ENCODE results near the gene DPRX.
"Not testable (repeated sequence)": the region's sequence is repeated elsewhere in the genome, so short reads cannot be mapped to it uniquely, and the experiment has no call there.

The DPRX gene

GRCh38 chr19:53647350-53647749 is 15.6 kb downstream of the DPRX start:
- no peak for DNase-seq

- DNase-seq: no peak
Observed at GRCh38 chr19:53647792-53648191, 16.0 kb downstream of the DPRX start.

GRCh38 chr19:53649746-53650593 is 18.2 kb downstream of the DPRX start:
- DNase-seq: no peak

- DNase-seq: no peak
Observed at GRCh38 chr19:53652476-53652875, 20.7 kb downstream of the DPRX start.

GRCh38 chr19:53655042-53655665 is 23.4 kb downstream of the DPRX start:
- no peak for DNase-seq

GRCh38 chr19:53657330-53657729 is 25.5 kb downstream of the DPRX start:
- no peak for DNase-seq

- DNase-seq: no peak
Observed at GRCh38 chr19:53657778-53658177, 26.0 kb downstream of the DPRX start.

- DNase-seq: no peak
Observed at GRCh38 chr19:53659292-53659691, 27.5 kb downstream of the DPRX start.

GRCh38 chr19:53660584-53660983 is 28.8 kb downstream of the DPRX start:
- no peak for DNase-seq

GRCh38 chr19:53662209-53662608 is 30.4 kb downstream of the DPRX start:
- DNase-seq: no peak

GRCh38 chr19:53664152-53664551 is 32.4 kb downstream of the DPRX start:
- no peak for DNase-seq

GRCh38 chr19:53664760-53665159 is 33.0 kb downstream of the DPRX start:
- no peak for DNase-seq

GRCh38 chr19:53666331-53666730 is 34.5 kb downstream of the DPRX start:
- not testable (repeated sequence) for DNase-seq

- DNase-seq: not testable (repeated sequence)
Observed at GRCh38 chr19:53668804-53669203, 37.0 kb downstream of the DPRX start.

GRCh38 chr19:53670345-53670744 is 38.5 kb downstream of the DPRX start:
- no peak for DNase-seq

GRCh38 chr19:53671663-53672062 is 39.9 kb downstream of the DPRX start:
- DNase-seq: no peak
